ENCODE measurements around the gene CMYA5. TPM values are rescaled to one million over a fixed set of nuclear protein-coding genes. Genes with fewer than 3 reads are reported as not detected.
A peak's percentile ranks its signal among the peaks of the same experiment; 100 is the strongest.
"Not testable (repeated sequence)": the region's sequence is repeated elsewhere in the genome, so short reads cannot be mapped to it uniquely, and the experiment has no call there.

Gene CMYA5
- polyA plus RNA-seq, 3 donors from 2014 or later: not detected

DNA sequence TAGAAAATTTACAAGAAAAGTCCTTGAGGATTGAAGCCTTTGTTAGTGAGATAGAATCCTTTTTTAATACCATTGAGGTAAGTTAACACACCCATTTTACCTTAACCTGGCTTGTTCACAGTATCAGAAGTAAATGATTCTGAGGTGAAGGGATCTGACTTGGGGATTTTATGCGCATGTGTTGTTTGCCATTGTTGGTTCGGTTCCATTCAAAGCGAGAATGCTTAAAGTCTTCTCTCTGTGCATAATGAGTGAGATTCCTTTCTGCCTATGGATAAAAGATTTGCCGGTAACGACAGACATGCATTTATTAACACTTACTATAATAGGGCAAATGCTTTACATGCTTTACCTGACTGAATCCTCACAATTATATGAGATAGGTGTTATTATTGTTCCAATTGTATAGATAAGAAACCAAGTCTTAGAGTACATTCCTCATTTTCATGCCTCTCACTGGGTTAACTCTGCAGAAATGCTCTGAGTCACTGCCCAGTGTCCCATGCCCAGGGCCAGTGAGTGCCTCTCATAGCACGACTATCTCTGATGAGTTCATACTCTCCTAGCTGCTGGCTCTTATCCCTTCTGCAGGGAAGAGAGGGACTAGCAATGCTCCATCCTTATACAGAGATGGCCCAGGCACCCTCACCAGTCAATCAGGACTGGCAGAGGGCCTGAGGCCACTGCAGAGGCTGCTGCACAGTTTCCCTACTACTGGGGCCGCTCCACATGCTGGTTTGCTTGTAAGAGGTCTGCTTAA, 54.4 kb downstream of the CMYA5 start:
- H3K4me1 Mint-ChIP-seq: no peaks in the 10 kb centered on the region
- H3K36me3 Mint-ChIP-seq: peaks cover 0 to 8% (median 0%) of the 10 kb centered on the region in 3 donors
- no peak overlapping the region for H3K4me3 Mint-ChIP-seq
- no peak for DNase-seq
- peaks cover 0 to 6% (median 1%) of the 10 kb centered on the region in 3 donors for H3K27me3 Mint-ChIP-seq (ENCODE audit: low read depth in 3 of 3)
- H3K9me3 Mint-ChIP-seq: no peaks in the 10 kb centered on the region
- no peak overlapping the region for H3K27ac Mint-ChIP-seq

DNA sequence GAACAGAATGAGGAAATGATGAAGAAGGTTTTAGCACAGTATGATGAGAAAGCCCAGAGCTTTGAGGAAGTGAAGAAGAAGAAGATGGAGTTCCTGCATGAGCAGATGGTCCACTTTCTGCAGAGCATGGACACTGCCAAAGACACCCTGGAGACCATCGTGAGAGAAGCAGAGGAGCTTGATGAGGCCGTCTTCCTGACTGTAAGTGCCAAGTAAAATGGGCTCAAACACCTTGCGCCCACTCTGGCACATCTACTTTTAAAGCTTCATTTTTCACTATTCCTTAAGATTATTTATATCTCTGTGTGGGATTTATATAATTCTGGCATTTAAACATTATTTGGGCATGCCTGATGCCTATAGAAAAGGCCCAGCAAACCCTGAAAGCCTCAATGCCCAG, 55.6 kb downstream of the CMYA5 start:
- H3K27me3 Mint-ChIP-seq (ENCODE audit: low read depth in 3 of 3): peaks cover 0 to 6% (median 1%) of the 10 kb centered on the region in 3 donors
- no peak for DNase-seq
- H3K27ac Mint-ChIP-seq: no peak overlapping the region
- H3K36me3 Mint-ChIP-seq: peaks cover 0 to 8% (median 0%) of the 10 kb centered on the region in 3 donors
- H3K4me3 Mint-ChIP-seq: no peak overlapping the region
- H3K9me3 Mint-ChIP-seq: no peaks in the 10 kb centered on the region
- no peaks in the 10 kb centered on the region for H3K4me1 Mint-ChIP-seq

DNA sequence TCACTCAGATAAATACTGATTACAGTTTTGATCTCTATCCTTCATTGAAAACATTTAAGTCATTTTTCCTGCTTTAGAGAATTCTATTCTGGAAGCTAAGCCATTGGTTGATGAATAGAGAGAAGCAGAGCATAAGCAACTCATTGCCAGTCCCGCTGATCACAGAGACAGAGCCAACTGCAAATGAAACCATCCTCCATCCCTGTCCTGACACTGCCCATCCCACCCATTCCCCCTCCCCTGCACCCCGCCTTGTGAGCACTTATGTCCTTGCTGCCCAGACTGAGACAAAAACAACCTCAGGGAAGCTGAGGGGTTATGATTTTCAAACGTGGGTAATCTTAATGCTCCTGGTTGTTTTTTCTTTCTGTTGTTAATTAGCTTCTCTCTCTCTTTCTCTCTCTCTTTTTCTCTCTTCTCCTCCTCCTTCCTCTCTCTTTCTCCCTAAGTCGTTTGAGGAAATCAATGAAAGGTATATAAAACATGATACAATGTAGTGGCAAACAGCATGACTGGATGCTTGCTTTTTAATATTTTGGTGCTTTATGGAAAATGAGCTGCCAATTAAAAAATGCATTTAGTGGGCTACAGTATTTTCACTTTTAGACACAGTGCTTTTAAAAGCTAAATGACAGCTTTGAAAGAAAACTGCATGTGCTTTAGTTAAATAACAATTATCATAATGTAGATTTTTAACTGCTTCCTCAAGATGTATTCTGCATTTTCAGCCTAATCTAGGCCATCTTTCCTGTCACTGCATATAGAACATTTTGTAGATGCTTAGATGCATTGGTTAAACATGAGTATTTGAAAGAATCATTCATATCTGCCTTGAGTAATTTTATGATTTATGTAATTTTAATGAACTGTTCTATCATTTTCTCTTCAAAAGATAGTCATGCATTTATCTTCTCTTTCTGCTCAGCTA, 57.3 kb downstream of the CMYA5 start:
- no peak overlapping the region for H3K4me3 Mint-ChIP-seq
- peaks cover 0 to 11% (median 0%) of the 10 kb centered on the region in 3 donors for H3K36me3 Mint-ChIP-seq
- H3K9me3 Mint-ChIP-seq: peaks cover 0 to 2% (median 0%) of the 10 kb centered on the region in 6 donors
- H3K4me1 Mint-ChIP-seq: no peaks in the 10 kb centered on the region
- no peak overlapping the region for H3K27ac Mint-ChIP-seq
- H3K27me3 Mint-ChIP-seq (ENCODE audit: low read depth in 3 of 3): peaks cover 0 to 5% (median 2%) of the 10 kb centered on the region in 3 donors
- no peak for DNase-seq

DNA sequence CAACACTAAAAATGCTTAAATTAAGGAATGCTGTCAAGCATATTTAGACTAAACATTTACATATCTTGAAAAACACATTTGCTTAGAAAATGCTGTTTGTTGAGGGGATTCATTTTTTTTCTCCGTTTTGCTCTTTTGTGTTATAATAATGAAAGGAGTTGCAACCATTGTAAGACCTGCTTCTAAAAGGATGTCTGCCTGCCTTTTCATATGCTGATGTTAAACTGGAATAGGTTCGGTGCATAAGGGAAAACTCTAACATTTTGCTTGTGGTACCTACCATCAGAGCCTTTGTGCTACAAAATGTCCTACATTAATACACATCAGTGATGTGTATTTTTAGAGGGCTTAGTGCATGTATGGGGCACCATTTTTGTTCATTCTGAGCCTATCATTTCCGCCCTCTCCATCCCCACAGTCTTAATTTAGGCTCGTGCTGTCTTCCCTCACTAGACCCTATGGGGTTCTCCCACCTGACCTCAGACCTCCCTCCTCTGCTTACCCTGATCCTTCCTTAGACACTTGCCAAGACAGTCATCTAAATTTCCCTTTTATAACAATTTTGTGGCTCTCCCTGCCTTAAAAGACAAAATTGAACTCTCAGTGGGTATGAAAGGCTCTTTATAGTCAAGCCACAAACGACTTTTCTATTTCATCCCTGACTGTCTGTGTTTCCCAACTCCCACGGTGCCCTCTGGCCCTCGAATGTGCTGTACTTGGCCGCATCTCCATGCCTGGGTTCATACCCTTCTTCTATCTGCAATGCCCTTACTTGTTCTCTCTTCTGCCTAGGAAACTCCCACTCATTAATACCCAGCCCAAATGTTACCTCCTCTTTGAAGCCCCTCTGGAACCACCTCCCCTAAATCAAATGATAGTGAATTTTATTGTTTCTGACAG, 61.2 kb downstream of the CMYA5 start:
- Mint-ChIP-seq H3K4me3 (no peak overlapping the region), H3K4me1 (peaks cover 0 to 2% of the 10 kb centered on the region in 2 donors), H3K27ac (no peak overlapping the region), H3K9me3 (peaks cover 0 to 2% (median 0%) of the 10 kb centered on the region in 6 donors), H3K36me3 (peaks cover 0 to 3% (median 0%) of the 10 kb centered on the region in 3 donors), H3K27me3 (ENCODE audit: low read depth in 3 of 3) (peaks cover 3 to 5% (median 4%) of the 10 kb centered on the region in 3 donors)
- no peak for DNase-seq

DNA sequence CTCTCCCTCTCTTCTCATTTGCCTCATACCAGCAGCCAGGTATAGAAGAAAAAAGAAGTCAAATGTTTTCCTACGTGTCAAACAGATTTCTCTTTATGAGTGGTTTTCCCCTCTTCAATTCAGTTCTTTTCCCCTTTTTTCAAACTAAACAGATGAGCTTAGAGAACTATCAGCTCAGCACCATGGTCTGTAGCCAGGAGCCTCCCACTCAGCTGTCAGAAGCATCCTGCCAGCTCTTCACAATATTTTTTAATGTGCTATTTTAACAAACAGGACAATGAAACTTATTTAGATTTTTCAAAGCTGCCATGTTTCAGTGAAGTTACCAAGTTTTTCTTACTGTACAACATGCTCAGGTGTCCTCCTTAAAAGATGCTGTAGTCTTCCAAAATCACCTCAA, 63.5 kb downstream of the CMYA5 start:
- H3K36me3 Mint-ChIP-seq: peaks cover 0 to 3% (median 0%) of the 10 kb centered on the region in 3 donors
- H3K9me3 Mint-ChIP-seq: peaks cover 0 to 2% (median 0%) of the 10 kb centered on the region in 6 donors
- H3K27me3 Mint-ChIP-seq (ENCODE audit: low read depth in 3 of 3): peaks cover 3 to 5% (median 4%) of the 10 kb centered on the region in 3 donors
- H3K4me3 Mint-ChIP-seq: no peak overlapping the region
- peaks cover 1 to 10% of the 10 kb centered on the region in 2 donors for H3K4me1 Mint-ChIP-seq
- no peak overlapping the region for H3K27ac Mint-ChIP-seq
- DNase-seq: no peak

DNA sequence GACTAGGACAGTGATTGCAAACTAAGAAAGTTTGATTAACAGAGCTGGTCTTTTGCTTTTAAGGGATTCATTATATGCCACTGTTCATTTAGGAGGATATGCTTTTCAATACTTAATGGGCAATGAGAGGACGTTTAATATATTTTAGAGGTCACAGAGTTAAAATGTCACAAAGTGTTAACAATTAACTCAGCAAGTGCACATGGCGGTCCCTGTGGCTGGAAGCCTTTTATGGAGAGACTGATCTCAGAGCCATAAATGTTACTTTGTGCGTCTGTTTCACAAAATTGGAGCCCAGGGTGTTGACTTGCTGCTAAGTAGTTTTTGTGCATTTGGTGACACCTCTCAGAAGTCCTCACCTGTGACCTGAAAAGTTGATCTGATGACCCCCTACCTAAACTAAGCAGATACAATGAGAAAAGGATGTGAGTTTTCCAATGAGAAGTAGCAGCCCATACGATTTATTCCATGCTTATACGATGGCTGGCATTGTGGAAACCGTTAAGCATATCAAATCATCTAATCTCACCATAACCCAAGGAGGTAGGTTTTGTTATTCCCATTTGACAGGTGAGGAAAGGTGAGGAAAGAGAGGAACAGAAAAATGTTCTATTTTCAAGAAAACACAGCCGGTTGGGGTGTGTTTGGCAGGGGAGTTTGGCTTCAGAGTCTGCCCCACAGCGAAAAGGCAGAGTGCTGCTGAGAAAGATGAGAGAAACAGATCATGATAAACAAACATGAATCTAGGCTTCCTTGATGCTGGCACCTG, 64.4 kb downstream of the CMYA5 start:
- Mint-ChIP-seq H3K36me3 (peaks cover 0 to 3% (median 0%) of the 10 kb centered on the region in 3 donors), H3K27ac (no peak overlapping the region), H3K4me3 (no peak overlapping the region), H3K4me1 (peaks cover 3 to 16% of the 10 kb centered on the region in 2 donors), H3K9me3 (peaks cover 0 to 2% (median 0%) of the 10 kb centered on the region in 6 donors), H3K27me3 (ENCODE audit: low read depth in 3 of 3) (peaks cover 3 to 5% (median 4%) of the 10 kb centered on the region in 3 donors)
- no peak for DNase-seq

DNA sequence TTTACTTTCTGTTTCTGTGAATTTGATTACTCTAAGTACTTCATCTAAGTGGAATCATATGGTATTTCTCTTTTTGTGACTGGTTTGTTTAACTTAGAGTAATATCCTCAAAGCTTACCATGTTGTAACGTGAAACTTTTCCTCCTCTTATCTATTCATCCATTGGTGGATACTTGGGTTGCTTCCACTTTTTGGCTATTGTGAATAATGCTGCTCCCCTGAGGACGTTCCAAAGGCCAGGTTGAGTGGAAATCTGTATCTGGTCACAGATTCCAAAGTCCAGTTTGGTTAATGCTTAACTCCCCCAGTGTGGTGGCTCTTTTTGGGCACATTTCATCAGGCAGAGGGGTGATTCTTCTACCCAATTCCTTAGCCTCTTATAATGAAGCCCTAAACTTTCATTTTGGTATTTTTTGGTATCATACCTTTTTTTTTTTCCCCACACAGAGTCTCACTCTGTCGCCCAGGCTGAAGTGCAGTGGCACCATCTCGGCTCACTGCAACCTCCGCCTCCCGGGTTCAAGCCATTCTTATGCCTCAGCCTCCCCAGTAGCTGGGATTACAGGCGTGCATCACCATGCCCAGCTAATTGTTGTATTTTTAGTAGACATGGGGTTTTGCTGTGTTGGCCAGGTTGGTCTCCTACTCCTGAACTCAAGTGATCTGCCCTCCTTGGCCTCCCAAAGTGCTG, 65.4 kb downstream of the CMYA5 start:
- Mint-ChIP-seq H3K4me3 (no peak overlapping the region), H3K27me3 (ENCODE audit: low read depth in 3 of 3) (peaks cover 3 to 5% (median 4%) of the 10 kb centered on the region in 3 donors), H3K36me3 (peaks cover 0 to 3% (median 0%) of the 10 kb centered on the region in 3 donors), H3K9me3 (peaks cover 0 to 3% (median 0%) of the 10 kb centered on the region in 6 donors), H3K27ac (no peak overlapping the region), H3K4me1 (peaks cover 5 to 19% of the 10 kb centered on the region in 2 donors)
- no peak for DNase-seq

DNA sequence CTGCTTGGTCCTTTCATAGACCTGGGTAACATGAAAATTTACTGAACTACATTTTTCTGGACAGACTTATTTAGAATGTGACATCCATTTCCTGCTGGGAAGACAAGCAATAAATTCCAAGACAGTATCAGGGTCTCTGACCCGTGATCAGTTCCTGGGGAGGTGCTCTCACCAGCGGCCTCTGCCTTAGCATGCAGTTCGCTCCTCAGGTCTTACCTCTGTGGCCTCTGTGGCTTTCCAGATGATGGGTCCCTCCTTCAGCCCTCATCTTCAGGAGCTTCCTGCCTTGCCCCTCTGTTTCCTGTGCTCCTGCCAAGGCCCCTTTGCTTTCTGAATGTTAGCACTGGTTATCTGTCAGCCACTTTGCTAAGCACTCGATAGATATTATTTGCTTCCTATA, 66.4 kb downstream of the CMYA5 start:
- Mint-ChIP-seq H3K27ac (no peak overlapping the region), H3K4me1 (peaks cover 5 to 19% of the 10 kb centered on the region in 2 donors), H3K36me3 (no peaks in the 10 kb centered on the region), H3K4me3 (no peak overlapping the region), H3K9me3 (peaks cover 0 to 4% (median 0%) of the 10 kb centered on the region in 6 donors), H3K27me3 (ENCODE audit: low read depth in 3 of 3) (peaks cover 2 to 5% (median 3%) of the 10 kb centered on the region in 3 donors)
- no peak for DNase-seq

DNA sequence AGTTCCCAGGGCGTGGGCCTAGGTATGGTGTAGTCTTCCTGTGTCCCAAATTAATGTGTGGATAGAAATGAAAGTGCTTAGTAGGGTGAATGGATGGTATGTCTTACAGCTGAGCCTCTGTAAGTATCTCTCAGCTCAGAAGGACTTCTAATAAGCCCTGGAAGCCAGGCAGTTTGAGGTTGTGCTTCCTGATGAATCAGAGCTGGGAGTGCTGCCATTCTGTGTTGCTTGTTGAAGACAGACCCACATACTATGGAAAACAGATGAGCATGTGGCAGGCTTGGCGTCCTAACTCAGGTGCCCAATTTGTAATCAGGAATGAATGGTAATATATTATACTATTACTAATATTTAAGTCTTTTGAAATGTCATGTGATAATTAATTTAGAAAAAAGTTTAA, 69.8 kb downstream of the CMYA5 start:
- Mint-ChIP-seq H3K36me3 (no peaks in the 10 kb centered on the region), H3K4me3 (no peak overlapping the region), H3K9me3 (peaks cover 0 to 2% (median 0%) of the 10 kb centered on the region in 6 donors), H3K27me3 (ENCODE audit: low read depth in 3 of 3) (peaks cover 0 to 5% (median 0%) of the 10 kb centered on the region in 3 donors), H3K27ac (no peak overlapping the region), H3K4me1 (peaks cover 5 to 19% of the 10 kb centered on the region in 2 donors)
- no peak for DNase-seq

DNA sequence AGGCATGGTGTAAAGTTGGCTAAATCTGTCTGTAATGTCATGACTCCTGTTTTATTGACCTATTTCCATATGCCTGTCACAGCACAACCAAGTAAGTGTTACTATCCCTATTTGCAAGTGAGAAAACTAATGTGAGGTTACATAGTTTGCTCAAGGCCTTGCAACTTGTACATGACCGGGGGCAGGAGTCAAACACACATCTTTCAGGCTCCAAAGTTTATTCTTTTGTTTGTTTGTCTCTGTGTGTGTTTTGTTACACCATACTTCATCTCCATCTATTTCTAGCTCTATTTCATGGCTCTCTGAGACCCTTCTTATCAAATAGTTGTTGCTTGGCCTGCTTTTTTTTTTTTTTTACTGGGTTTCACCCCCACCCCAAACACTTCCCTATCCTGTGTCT, 70.2 kb downstream of the CMYA5 start:
- peak overlapping the region in 2 of 6 donors; percentile 29 to 30 for H3K27ac Mint-ChIP-seq

DNA sequence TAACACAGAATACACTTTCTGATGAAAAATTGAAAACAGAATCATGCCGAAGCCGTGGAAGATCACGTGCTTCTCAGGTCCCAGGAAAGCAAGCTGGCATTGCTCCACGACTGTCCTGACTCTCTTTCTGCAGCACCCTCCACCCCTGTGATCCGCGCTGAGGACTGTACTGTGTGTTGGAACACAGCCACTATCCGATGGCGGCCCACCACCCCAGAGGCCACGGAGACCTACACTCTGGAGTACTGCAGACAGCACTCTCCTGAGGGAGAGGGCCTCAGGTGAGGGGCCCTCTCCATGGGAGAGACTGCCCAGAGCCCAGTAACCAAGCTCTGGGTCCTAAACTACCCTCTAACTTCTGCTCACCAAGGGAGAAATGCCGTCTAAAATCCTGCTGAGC, 73.3 kb downstream of the CMYA5 start:
- H3K27ac Mint-ChIP-seq: no peak overlapping the region
- H3K36me3 Mint-ChIP-seq: no peaks in the 10 kb centered on the region
- no peak overlapping the region for H3K4me3 Mint-ChIP-seq
- no peak for DNase-seq
- H3K27me3 Mint-ChIP-seq (ENCODE audit: low read depth in 3 of 3): peaks cover 1 to 4% (median 4%) of the 10 kb centered on the region in 3 donors
- peaks cover 4 to 9% of the 10 kb centered on the region in 2 donors for H3K4me1 Mint-ChIP-seq
- H3K9me3 Mint-ChIP-seq: peaks cover 0 to 3% (median 0%) of the 10 kb centered on the region in 6 donors

More for the DNA sequence above, 70.2 kb downstream of the CMYA5 start:
- Mint-ChIP-seq H3K9me3 (peaks cover 0 to 2% (median 0%) of the 10 kb centered on the region in 6 donors), H3K4me1 (peaks cover 5 to 19% of the 10 kb centered on the region in 2 donors), H3K4me3 (no peak overlapping the region), H3K36me3 (no peaks in the 10 kb centered on the region), H3K27me3 (ENCODE audit: low read depth in 3 of 3) (peaks cover 0 to 3% (median 0%) of the 10 kb centered on the region in 3 donors)
- no peak for DNase-seq

DNA sequence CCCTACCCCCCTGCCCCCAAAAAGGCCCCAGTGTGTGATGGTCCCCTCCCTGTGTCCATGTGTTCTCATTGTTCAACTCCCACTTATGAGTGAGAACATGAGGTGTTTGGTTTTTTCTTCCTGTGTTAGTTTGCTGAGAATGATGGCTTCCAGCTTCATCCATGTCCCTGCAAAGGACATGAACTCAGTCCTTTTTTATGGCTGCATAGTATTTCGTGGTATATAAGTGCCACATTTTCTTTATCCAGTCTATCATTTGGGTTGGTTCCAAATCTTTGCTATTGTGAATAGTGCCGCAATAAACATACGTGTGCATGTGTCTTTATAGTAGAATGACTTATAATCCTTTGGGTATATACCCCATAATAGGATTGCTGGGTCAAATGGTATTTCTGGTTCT, 74.5 kb downstream of the CMYA5 start:
- H3K27me3 Mint-ChIP-seq (ENCODE audit: low read depth in 3 of 3); DNase-seq; H3K27ac Mint-ChIP-seq; H3K4me3 Mint-ChIP-seq; H3K4me1 Mint-ChIP-seq; H3K9me3 Mint-ChIP-seq; H3K36me3 Mint-ChIP-seq: not testable (repeated sequence)

All from immature natural killer cell (primary cell).